OCI-LY1 (cell line): Measurements from ENCODE around the gene TM4SF4.

Source experiments
- H2AFZ ChIP-seq: fragments of 200-600 bp; sonication (generic), shearing (Covaris generic); 2 replicates; pipeline ENCODE4 v1.6.0; 2014; ENCODE audit warnings: antibody characterized with exemption, mild to moderate bottlenecking, low read length
- H3F3A ChIP-seq: fragments of 200-600 bp; sonication (generic), shearing (Covaris generic); 2 replicates; pipeline ENCODE4 v1.6.0; 2014; ENCODE audit warnings: mild to moderate bottlenecking, antibody characterized with exemption, low read length, moderate library complexity; ENCODE audit not compliant: insufficient read depth
- H3K27ac ChIP-seq: fragments of 200-600 bp; sonication (generic); 2 replicates; pipeline ENCODE4 v1.5.1; 2014; ENCODE audit warnings: low read length, mixed run types, mild to moderate bottlenecking, low read depth; ENCODE audit not compliant: poor library complexity, severe bottlenecking
- H3K27me3 ChIP-seq: fragments of 200-600 bp; sonication (generic); 2 replicates; pipeline ENCODE4 v1.6.0; 2014; ENCODE audit warnings: antibody characterized with exemption, mild to moderate bottlenecking, low read length, moderate library complexity; ENCODE audit not compliant: insufficient read depth
- H3K36me3 ChIP-seq: fragments of 200-600 bp; sonication (generic); 2 replicates; pipeline ENCODE4 v1.6.1; 2014; ENCODE audit warnings: mild to moderate bottlenecking, antibody characterized with exemption, low read length, moderate library complexity, mixed read lengths; ENCODE audit not compliant: insufficient read depth
- H3K4me1 ChIP-seq: fragments of 200-600 bp; sonication (generic); 2 replicates; pipeline ENCODE4 v1.5.1; 2014; ENCODE audit warnings: mild to moderate bottlenecking, low read length, moderate library complexity; ENCODE audit not compliant: insufficient read depth, severe bottlenecking
- H3K4me2 ChIP-seq: fragments of 200-600 bp; sonication (generic), shearing (Covaris generic); 2 replicates; pipeline ENCODE4 v1.6.1; 2014; ENCODE audit warnings: low read length
- H3K4me3 ChIP-seq: fragments of 200-600 bp; sonication (generic); 2 replicates; pipeline ENCODE4 v1.5.1; 2014; ENCODE audit warnings: low read length, low read depth, mild to moderate bottlenecking, mixed read lengths; ENCODE audit not compliant: poor library complexity, severe bottlenecking
- H3K79me2 ChIP-seq: fragments of 200-600 bp; shearing (Covaris generic); 2 replicates; pipeline ENCODE4 v1.6.1; 2016; ENCODE audit warnings: mixed run types, low read length, mixed read lengths; ENCODE audit not compliant: insufficient read depth
- H3K9ac ChIP-seq: fragments of 200-600 bp; sonication (generic), shearing (Covaris generic); 2 replicates; pipeline ENCODE4 v1.6.1; 2014; ENCODE audit warnings: mild to moderate bottlenecking, low read length, mixed read lengths
- H3K9me2 ChIP-seq: fragments of 200-600 bp; sonication (generic), shearing (Covaris generic); 2 replicates; pipeline ENCODE4 v1.6.1; 2014; ENCODE audit warnings: low read depth, mild to moderate bottlenecking, low read length, mixed read lengths
- H3K9me3 ChIP-seq: fragments of 200-600 bp; shearing (Covaris generic); 2 replicates; pipeline ENCODE4 v1.6.1; 2014; ENCODE audit warnings: low read length, mixed read lengths
- H4K20me1 ChIP-seq: fragments of 200-600 bp; sonication (generic), shearing (Covaris generic); 2 replicates; pipeline ENCODE4 v1.6.0; 2016; ENCODE audit warnings: mild to moderate bottlenecking, low read length; ENCODE audit not compliant: insufficient read depth
- EZH2 ChIP-seq: fragments of 200-600 bp; sonication (generic), shearing (Covaris generic); IDR thresholded peaks from 2 replicates; pipeline ENCODE4 v1.8.0; 2017; ENCODE audit warnings: borderline replicate concordance, mixed run types, mild to moderate bottlenecking, antibody characterized with exemption, low read length, moderate library complexity, mixed read lengths
- TF ChIP-seq, protein P1 (sequence below): fragments of 200-600 bp; sonication (generic), shearing (Covaris generic); IDR thresholded peaks from 2 replicates; pipeline ENCODE4 v1.5.1; 2017; ENCODE audit warnings: mild to moderate bottlenecking, antibody characterized with exemption, low read length, moderate library complexity, mixed read lengths

TM4SF4 gene

DNA sequence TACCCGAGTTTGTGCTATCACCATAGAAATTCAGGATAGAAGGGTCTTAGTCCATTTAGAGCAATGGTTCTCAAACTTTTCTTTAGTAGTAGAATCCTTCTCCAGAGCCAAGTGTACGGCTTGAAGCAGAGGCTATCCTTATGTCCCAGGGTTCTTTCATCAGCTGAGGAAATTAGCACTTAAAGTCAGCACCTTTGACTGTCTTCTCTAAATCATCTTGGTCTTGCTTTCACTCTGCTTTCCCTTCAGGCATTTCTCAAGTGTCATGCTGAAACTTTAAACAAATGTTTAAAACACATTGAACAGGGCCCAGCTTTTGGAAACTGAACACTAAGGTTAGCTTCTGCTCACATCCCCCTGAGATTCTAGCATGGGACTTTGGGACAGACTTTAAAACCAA lies 78.2 kb downstream of the TM4SF4 start:
- no peaks in the 10 kb centered on the region for H3K79me2 ChIP-seq
- no peaks in the 10 kb centered on the region for H3K9me2 ChIP-seq
- no peaks in the 10 kb centered on the region for H3F3A ChIP-seq
- no peaks in the 10 kb centered on the region for H4K20me1 ChIP-seq
- H3K27me3 ChIP-seq = no peaks in the 10 kb centered on the region
- H3K27ac ChIP-seq = peak overlapping the region; percentile 64
- no peak overlapping the region for H3K4me2 ChIP-seq
- peaks cover 39% of the 10 kb centered on the region for H3K4me1 ChIP-seq
- H3K4me3 ChIP-seq = no peak overlapping the region
- TF ChIP-seq EZH2 = no peak
- TF ChIP-seq, protein P1, sequence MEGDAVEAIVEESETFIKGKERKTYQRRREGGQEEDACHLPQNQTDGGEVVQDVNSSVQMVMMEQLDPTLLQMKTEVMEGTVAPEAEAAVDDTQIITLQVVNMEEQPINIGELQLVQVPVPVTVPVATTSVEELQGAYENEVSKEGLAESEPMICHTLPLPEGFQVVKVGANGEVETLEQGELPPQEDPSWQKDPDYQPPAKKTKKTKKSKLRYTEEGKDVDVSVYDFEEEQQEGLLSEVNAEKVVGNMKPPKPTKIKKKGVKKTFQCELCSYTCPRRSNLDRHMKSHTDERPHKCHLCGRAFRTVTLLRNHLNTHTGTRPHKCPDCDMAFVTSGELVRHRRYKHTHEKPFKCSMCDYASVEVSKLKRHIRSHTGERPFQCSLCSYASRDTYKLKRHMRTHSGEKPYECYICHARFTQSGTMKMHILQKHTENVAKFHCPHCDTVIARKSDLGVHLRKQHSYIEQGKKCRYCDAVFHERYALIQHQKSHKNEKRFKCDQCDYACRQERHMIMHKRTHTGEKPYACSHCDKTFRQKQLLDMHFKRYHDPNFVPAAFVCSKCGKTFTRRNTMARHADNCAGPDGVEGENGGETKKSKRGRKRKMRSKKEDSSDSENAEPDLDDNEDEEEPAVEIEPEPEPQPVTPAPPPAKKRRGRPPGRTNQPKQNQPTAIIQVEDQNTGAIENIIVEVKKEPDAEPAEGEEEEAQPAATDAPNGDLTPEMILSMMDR = no peak
- no peaks in the 10 kb centered on the region for H3K36me3 ChIP-seq
- no peak overlapping the region for H3K9ac ChIP-seq
- no peak overlapping the region for H2AFZ ChIP-seq
- no peaks in the 10 kb centered on the region for H3K9me3 ChIP-seq
